Lung (tissue), 12 donors: Measurements from ENCODE around the gene FSHR. TPM values are rescaled to one million over a fixed set of nuclear protein-coding genes. Genes with fewer than 3 reads are reported as not detected.

ENCODE experiments used
- ATAC-seq: fragments of 200-7000 bp; cut with Tn5 transposase; one replicate; pipeline ENCODE4 v1.9.1; 2020; ENCODE audit warnings: moderate number of reproducible peaks; ENCODE audit not compliant: insufficient read depth, low FRiP score
- DNase-seq, 3 donors: peaks; one replicate each; pipeline ENCODE4 v3.0.0-alpha.2; 2013 to 2017
- H3K27ac ChIP-seq, 2 donors: one replicate each; pipeline ENCODE4 v1.5.1; 2013; ENCODE audit warnings: mild to moderate bottlenecking in 2 of 2, moderate library complexity in 2 of 2, control low read depth in 1 of 2, inconsistent platforms in 1 of 2, low read depth in 1 of 2, low read length in 1 of 2
- H3K27me3 ChIP-seq, 3 donors: one replicate each; pipeline ENCODE4 v1.5.1; 2013; ENCODE audit warnings: low read length in 2 of 3; ENCODE audit not compliant: control insufficient read depth in 3 of 3, insufficient read depth in 3 of 3
- H3K36me3 ChIP-seq, 4 donors: one replicate each; pipeline ENCODE4 v1.5.1; 2013; ENCODE audit warnings: low read length in 4 of 4, mild to moderate bottlenecking in 1 of 4, moderate library complexity in 1 of 4; ENCODE audit not compliant: control insufficient read depth in 4 of 4, insufficient read depth in 4 of 4
- H3K4me1 ChIP-seq, 5 donors: one replicate each; pipeline ENCODE4 v1.5.1; 2013; ENCODE audit warnings: low read length in 5 of 5, mild to moderate bottlenecking in 2 of 5, moderate library complexity in 1 of 5; ENCODE audit not compliant: control insufficient read depth in 5 of 5, insufficient read depth in 5 of 5
- H3K4me3 ChIP-seq: one replicate; pipeline ENCODE4 v1.5.1; 2013; ENCODE audit warnings: mild to moderate bottlenecking, control low read depth, moderate library complexity
- H3K9ac ChIP-seq, 2 donors: one replicate each; pipeline ENCODE4 v1.5.1; 2013; ENCODE audit warnings: low read length in 2 of 2, control low read depth in 1 of 2; ENCODE audit not compliant: insufficient read depth in 1 of 2
- H3K9me3 ChIP-seq, 4 donors: one replicate each; pipeline ENCODE4 v1.5.1; 2013; ENCODE audit warnings: low read length in 3 of 4, mild to moderate bottlenecking in 1 of 4, moderate library complexity in 1 of 4; ENCODE audit not compliant: control insufficient read depth in 4 of 4, insufficient read depth in 3 of 4
- CTCF ChIP-seq: IDR thresholded peaks from 2 replicates; pipeline ENCODE4 v1.5.1; 2012; ENCODE audit warnings: mild to moderate bottlenecking; ENCODE audit errors: control extremely low read depth, extremely low read depth
- WGBS, 2 donors: extraction: QIAGEN DNeasy Blood & Tissue Kit; methylation state at CpG; one replicate each; pipeline ENCODE4 v1.1.7; 2013; 5-methylcytosine and 5-hydroxymethylcytosine counted together
- polyA plus RNA-seq, 2 donors: library from polyadenylated mRNA; stranded (reverse); fragments of 200-250 nt; gene quantifications; one replicate each; pipeline ENCODE4 v1.2.1, GENCODE V29; 2013
- total RNA-seq, 2 donors: library from RNA; depleted of rRNA in 1 of 2; stranded (reverse); fragments of >200 nt in 1 of 2; gene quantifications; one replicate each; pipeline ENCODE4 v1.2.1, GENCODE V29; 2014 to 2021
- donor health status: control.
- donor health status: control.
- donor health status: Bipolar disorder and iron deficiency.
- donor health status: healthy.
- donor health status: DM: yes; HTN: yes; CAD: no.

Gene FSHR
- total and polyA plus RNA-seq, 4 donors, result not detected

DNA sequence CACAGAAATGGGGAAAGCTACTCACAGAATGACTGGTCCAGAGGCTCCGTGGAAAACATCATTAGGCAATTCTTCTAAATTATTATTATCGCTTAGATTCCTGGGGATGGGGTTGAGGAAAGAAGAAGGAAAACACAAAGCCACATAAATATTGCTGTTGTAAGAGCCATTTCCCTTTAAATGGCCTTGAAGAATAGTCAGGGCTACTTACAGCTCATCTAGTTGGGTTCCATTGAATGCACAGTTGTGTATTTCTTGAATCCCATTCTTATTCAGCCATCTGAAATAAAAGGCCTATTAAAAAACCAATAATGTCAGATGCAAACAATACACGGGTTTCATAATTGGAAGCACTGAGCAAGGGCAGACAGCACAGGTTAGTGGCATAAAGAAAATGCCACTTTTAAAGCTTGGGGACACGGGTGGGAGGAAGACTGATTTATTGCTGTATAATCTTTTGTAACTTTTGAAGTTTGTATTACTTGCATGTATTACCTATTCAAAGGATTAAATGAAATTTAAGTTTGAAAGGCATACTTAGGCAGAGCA is 171.4 kb downstream of the FSHR start:
- Histone ChIP-seq H3K4me3 (no peak overlapping the region), H3K9ac (no peak overlapping the region), H3K27ac (no peak overlapping the region), H3K9me3 (no peaks in the 10 kb centered on the region), H3K4me1 (no peaks in the 10 kb centered on the region), H3K36me3 (no peaks in the 10 kb centered on the region), H3K27me3 (no peaks in the 10 kb centered on the region)
- TF ChIP-seq CTCF, result no peak
- DNase-seq, result no peak
- 87% methylated on average over 4 of the region's 4 CpGs for WGBS, 2 donors
- no peak for ATAC-seq

DNA sequence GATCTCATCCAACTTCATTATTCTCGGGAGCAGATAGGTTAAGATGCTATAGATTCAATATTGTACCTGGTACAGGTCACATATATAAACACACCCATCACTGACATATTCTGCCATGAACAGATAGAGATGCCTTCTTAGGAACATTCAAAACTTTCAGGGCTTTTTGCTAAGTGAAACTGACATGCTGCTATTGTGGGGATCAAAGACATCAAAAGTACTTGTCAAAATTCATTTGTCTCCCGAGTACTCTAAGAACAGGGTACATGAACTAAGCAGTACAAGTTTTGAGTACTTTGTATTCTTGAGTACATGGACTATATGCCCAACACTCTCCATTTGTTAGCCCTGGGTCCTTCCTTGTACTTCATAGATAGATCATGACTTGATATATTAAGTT is 173.5 kb downstream of the FSHR start:
- no peak for TF ChIP-seq CTCF
- Histone ChIP-seq H3K9me3 (no peaks in the 10 kb centered on the region), H3K36me3 (no peaks in the 10 kb centered on the region), H3K9ac (no peak overlapping the region), H3K27me3 (no peaks in the 10 kb centered on the region), H3K4me3 (no peak overlapping the region), H3K27ac (no peak overlapping the region), H3K4me1 (no peaks in the 10 kb centered on the region)
- DNase-seq (no peak), ATAC-seq (no peak)
- WGBS, 2 donors, result 93 to 94% methylated on average over 2 of the region's 2 CpGs

DNA sequence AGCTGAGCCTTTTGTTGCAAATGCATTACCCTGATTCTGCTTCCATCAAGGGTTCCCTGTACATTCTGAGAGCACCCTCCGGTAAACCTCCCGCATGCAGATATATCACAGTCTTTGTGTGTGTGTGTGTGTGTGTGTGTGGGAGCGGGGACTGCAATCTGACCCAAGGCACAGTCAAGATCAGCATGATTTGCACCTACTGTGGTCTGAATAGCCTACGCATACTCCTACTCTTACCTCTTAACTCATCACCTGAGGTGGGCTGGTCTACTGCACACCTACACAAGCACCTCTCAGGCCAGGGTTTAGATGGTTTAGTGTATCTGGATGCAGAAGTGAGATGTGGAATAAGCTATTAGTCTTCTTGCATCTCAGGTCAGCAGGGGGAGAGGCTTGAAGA is 174.6 kb downstream of the FSHR start:
- ATAC-seq (no peak), DNase-seq (no peak)
- Histone ChIP-seq H3K4me3 (no peak overlapping the region), H3K27ac (no peak overlapping the region), H3K9ac (no peak overlapping the region), H3K27me3 (no peaks in the 10 kb centered on the region), H3K36me3 (no peaks in the 10 kb centered on the region), H3K9me3 (no peaks in the 10 kb centered on the region), H3K4me1 (no peaks in the 10 kb centered on the region)
- no peak for TF ChIP-seq CTCF
- 96 to 99% methylated on average over 4 of the region's 4 CpGs for WGBS, 2 donors

DNA sequence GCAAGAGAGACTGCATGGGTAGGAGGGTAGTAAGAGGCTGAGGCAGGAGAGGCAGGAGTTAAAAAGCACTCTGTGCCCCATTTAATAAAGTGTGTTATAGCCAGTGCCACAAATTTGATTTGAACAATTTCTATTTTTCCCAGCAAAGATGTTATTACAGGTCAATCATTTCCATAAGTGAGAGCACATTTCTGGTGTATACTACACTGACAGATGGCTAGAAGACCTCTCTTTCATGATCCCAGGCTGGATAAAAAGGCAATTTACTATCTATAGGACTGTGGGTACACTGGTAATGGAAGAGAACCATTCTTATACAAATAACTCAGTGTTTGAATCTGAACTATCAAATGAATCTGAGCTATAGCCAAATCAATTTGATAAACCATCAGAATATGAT is 176.2 kb downstream of the FSHR start:
- H3K27me3 ChIP-seq, result no peaks in the 10 kb centered on the region
- no peak overlapping the region for H3K27ac ChIP-seq
- H3K4me3 ChIP-seq, result no peak overlapping the region
- no peak overlapping the region for H3K9ac ChIP-seq
- DNase-seq (no peak), ATAC-seq (no peak)
- no peaks in the 10 kb centered on the region for H3K4me1 ChIP-seq
- no peak for TF ChIP-seq CTCF
- H3K9me3 ChIP-seq, result no peaks in the 10 kb centered on the region
- H3K36me3 ChIP-seq, result no peaks in the 10 kb centered on the region
